GM19025 (cell line): ENCODE measurements around the gene TMEM40.

Experiments
- ATAC-seq: cut with Tn5 transposase; IDR thresholded peaks from one replicate; pipeline ENCODE4 v1.9.1; 2021; ENCODE audit warnings: mild to moderate bottlenecking, low read depth, moderate library complexity; ENCODE audit not compliant: unreplicated experiment

The TMEM40 gene

GRCh38 chr3:12752809-12753208 lies 6.2 kb downstream of the TMEM40 start:
- ATAC-seq, result no peak

- no peak for ATAC-seq
These were observed 7.0 kb downstream of the TMEM40 start for GRCh38 chr3:12752102-12752501.

- no peak for ATAC-seq
These were observed 7.5 kb downstream of the TMEM40 start for GRCh38 chr3:12751571-12751970.

- no peak for ATAC-seq
These were observed 8.4 kb downstream of the TMEM40 start for GRCh38 chr3:12750658-12751071.

- no peak for ATAC-seq
These were observed 8.8 kb downstream of the TMEM40 start for GRCh38 chr3:12750223-12750622.

GRCh38 chr3:12748477-12748876 lies 10.6 kb downstream of the TMEM40 start:
- no peak for ATAC-seq

- ATAC-seq, result no peak
These were observed 12.6 kb downstream of the TMEM40 start for GRCh38 chr3:12746419-12746818.

GRCh38 chr3:12744326-12744725 lies 14.7 kb downstream of the TMEM40 start:
- no peak for ATAC-seq

- no peak for ATAC-seq
These were observed 15.5 kb downstream of the TMEM40 start for GRCh38 chr3:12743583-12743982.

- ATAC-seq, result no peak
These were observed 16.5 kb downstream of the TMEM40 start for GRCh38 chr3:12742330-12743107.

- no peak for ATAC-seq
These were observed 17.9 kb downstream of the TMEM40 start for GRCh38 chr3:12741209-12741608.

GRCh38 chr3:12737833-12738232 lies 21.2 kb downstream of the TMEM40 start:
- no peak for ATAC-seq

GRCh38 chr3:12737319-12737718 lies 21.7 kb downstream of the TMEM40 start:
- no peak for ATAC-seq

- ATAC-seq, result no peak
These were observed 24.1 kb downstream of the TMEM40 start for GRCh38 chr3:12734960-12735359.

GRCh38 chr3:12733566-12733965 lies 25.5 kb downstream of the TMEM40 start:
- no peak for ATAC-seq

- no peak for ATAC-seq
These were observed 28.4 kb downstream of the TMEM40 start for GRCh38 chr3:12730506-12731242.

GRCh38 chr3:12729051-12729651 lies 29.9 kb downstream of the TMEM40 start:
- ATAC-seq, result no peak

GRCh38 chr3:12727937-12728336 lies 31.1 kb downstream of the TMEM40 start:
- no peak for ATAC-seq

- no peak for ATAC-seq
These were observed 31.6 kb downstream of the TMEM40 start for GRCh38 chr3:12727481-12727880.

- ATAC-seq, result no peak
These were observed 33.6 kb downstream of the TMEM40 start for GRCh38 chr3:12725436-12725835.

- ATAC-seq, result no peak
These were observed 34.3 kb downstream of the TMEM40 start for GRCh38 chr3:12724794-12725193.
